ENCODE results near the gene TSPAN9. TPM values are rescaled to one million over a fixed set of nuclear protein-coding genes. Genes with fewer than 3 reads are reported as not detected.
A peak's percentile ranks its signal among the peaks of the same experiment; 100 is the strongest.

TSPAN9 gene
- total RNA-seq, 1 experiment from 2014 or later: 9.6 TPM

DNA sequence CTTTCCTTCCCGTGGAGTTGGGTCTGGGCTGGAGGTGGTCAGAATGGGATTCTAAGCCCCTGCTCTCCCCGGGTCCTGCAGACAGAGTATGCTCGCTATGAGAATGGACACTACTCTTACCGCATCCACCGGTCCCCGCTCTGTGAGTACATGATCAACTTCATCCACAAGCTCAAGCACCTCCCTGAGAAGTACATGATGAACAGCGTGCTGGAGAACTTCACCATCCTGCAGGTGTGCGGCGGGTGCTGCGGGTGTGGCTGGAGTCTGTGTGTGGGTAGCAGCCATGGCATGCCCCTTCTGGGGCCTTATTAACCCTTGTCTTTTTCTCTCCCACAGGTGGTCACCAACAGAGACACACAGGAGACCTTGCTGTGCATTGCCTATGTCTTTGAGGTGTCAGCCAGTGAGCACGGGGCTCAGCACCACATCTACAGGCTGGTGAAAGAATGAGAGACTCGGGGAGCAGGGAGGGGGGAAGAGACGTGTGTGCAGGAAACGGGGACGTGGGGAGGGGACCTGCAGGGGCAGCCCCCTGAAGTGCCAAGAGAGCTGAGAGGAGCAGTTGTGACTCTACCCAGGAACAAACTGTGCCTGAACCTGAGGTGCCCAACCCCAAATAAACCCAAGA lies 37.0 kb upstream of the TSPAN9 start:
- no peaks in the 10 kb centered on the region for H3K9me2 ChIP-seq (ENCODE audit: insufficient read depth)
- TF ChIP-seq, protein P1, sequence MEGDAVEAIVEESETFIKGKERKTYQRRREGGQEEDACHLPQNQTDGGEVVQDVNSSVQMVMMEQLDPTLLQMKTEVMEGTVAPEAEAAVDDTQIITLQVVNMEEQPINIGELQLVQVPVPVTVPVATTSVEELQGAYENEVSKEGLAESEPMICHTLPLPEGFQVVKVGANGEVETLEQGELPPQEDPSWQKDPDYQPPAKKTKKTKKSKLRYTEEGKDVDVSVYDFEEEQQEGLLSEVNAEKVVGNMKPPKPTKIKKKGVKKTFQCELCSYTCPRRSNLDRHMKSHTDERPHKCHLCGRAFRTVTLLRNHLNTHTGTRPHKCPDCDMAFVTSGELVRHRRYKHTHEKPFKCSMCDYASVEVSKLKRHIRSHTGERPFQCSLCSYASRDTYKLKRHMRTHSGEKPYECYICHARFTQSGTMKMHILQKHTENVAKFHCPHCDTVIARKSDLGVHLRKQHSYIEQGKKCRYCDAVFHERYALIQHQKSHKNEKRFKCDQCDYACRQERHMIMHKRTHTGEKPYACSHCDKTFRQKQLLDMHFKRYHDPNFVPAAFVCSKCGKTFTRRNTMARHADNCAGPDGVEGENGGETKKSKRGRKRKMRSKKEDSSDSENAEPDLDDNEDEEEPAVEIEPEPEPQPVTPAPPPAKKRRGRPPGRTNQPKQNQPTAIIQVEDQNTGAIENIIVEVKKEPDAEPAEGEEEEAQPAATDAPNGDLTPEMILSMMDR (conservative IDR thresholded peaks at IDR 0.05): no peak
- no peak for TF ChIP-seq EZH2 (IDR thresholded peaks at IDR 0.05; ENCODE audit: low read depth)

GRCh38 chr12:3040663-3041544 lies 36.3 kb upstream of the TSPAN9 start:
- ChIA-PET POLR2A (ENCODE audit: unreplicated experiment) (interaction anchor here (0.6 to 0.7 kb wide), 2 partner anchors 658 to 1216 kb away, joined by 3 to 5 read pairs; no protein-coding TSS in a partner anchor), CTCF (interaction anchor here (0.6 to 1.5 kb wide), 12 partner anchors 23 to 1406 kb away, joined by 3 to 9 read pairs (median 4); no protein-coding TSS in a partner anchor)
- intact Hi-C loops (cut with micrococcal nuclease; ENCODE audit: unreplicated experiment): loop anchor here (1.0 to 5.0 kb wide), 3 partner anchors 164 to 301 kb away; partner anchors contain the start of genes FOXM1 and RHNO1
- H3K9me2 ChIP-seq (ENCODE audit: insufficient read depth): no peaks in the 10 kb centered on the region
- H3K27ac ChIP-seq: no peak overlapping the region
- H3K4me2 ChIP-seq: no peak overlapping the region
- DNase-seq: no peak
- H3K27me3 ChIP-seq (ENCODE audit: insufficient read depth, low read depth): no peaks in the 10 kb centered on the region
- H3K36me3 ChIP-seq (ENCODE audit: low read depth): no peaks in the 10 kb centered on the region
- H3F3A ChIP-seq (ENCODE audit: insufficient read depth, low read depth): peaks cover 3% of the 10 kb centered on the region; the same call in 1 of the 2 replicates
- H3K4me3 ChIP-seq: no peak overlapping the region
- H3K9me3 ChIP-seq (ENCODE audit: insufficient read depth, low read depth): no peaks in the 10 kb centered on the region
- no peaks in the 10 kb centered on the region for H3K79me2 ChIP-seq (ENCODE audit: low read depth)
- BruUV-seq (replicated peaks): no TSS peak
- no peaks in the 10 kb centered on the region; the same call in 1 of the 2 replicates for H4K20me1 ChIP-seq (ENCODE audit: insufficient read depth)
- no peaks in the 10 kb centered on the region for H3K4me1 ChIP-seq (replicated peaks; ENCODE audit: insufficient read depth)
- TF ChIP-seq, protein P1 (conservative IDR thresholded peaks at IDR 0.05): no peak
- no peak overlapping the region for H2AFZ ChIP-seq

More for the DNA sequence above, 37.0 kb upstream of the TSPAN9 start:
- no peaks in the 10 kb centered on the region; the same call in 1 of the 2 replicates for H4K20me1 ChIP-seq (ENCODE audit: insufficient read depth)
- no peaks in the 10 kb centered on the region for H3K9me3 ChIP-seq (ENCODE audit: insufficient read depth, low read depth)
- POLR2A ChIA-PET (ENCODE audit: unreplicated experiment): no interaction called here
- intact Hi-C loops (cut with micrococcal nuclease; ENCODE audit: unreplicated experiment): loop anchor here (5.0 kb wide), 1 partner anchor 163 kb away; the partner anchor contains the start of genes FOXM1 and RHNO1
- no peaks in the 10 kb centered on the region for H3K36me3 ChIP-seq (ENCODE audit: low read depth)
- peaks cover 3% of the 10 kb centered on the region; the same call in 1 of the 2 replicates for H3F3A ChIP-seq (ENCODE audit: insufficient read depth, low read depth)
- no TSS peak for BruUV-seq (replicated peaks)
- H3K4me1 ChIP-seq (replicated peaks; ENCODE audit: insufficient read depth): no peaks in the 10 kb centered on the region
- no peak for DNase-seq
- no peak overlapping the region for H2AFZ ChIP-seq
- CTCF ChIA-PET: no interaction called here
- H3K27ac ChIP-seq: no peak overlapping the region
- no peak overlapping the region for H3K4me2 ChIP-seq
- H3K79me2 ChIP-seq (ENCODE audit: low read depth): no peaks in the 10 kb centered on the region
- H3K27me3 ChIP-seq (ENCODE audit: insufficient read depth, low read depth): no peaks in the 10 kb centered on the region
- H3K4me3 ChIP-seq: no peak overlapping the region

- H3K4me1 ChIP-seq (replicated peaks; ENCODE audit: insufficient read depth): no peaks in the 10 kb centered on the region
- DNase-seq: peak; percentile 73 to 76
- H3F3A ChIP-seq (ENCODE audit: insufficient read depth, low read depth): peaks cover 5% of the 10 kb centered on the region; the same call in 1 of the 2 replicates
- no peak overlapping the region for H2AFZ ChIP-seq
- intact Hi-C loops (cut with micrococcal nuclease; ENCODE audit: unreplicated experiment): loop anchor here (1.0 to 5.0 kb wide), 3 partner anchors 164 to 301 kb away; partner anchors contain the start of genes FOXM1 and RHNO1
- H3K79me2 ChIP-seq (ENCODE audit: low read depth): no peaks in the 10 kb centered on the region
- H3K9me3 ChIP-seq (ENCODE audit: insufficient read depth, low read depth): no peaks in the 10 kb centered on the region
- H3K4me3 ChIP-seq: no peak overlapping the region
- POLR2A ChIA-PET (ENCODE audit: unreplicated experiment): interaction anchor here (0.6 to 0.7 kb wide), 2 partner anchors 659 to 1217 kb away, joined by 3 to 5 read pairs; no protein-coding TSS in a partner anchor
- TF ChIP-seq, protein P1 (conservative IDR thresholded peaks at IDR 0.05): peak; percentile 87
- no peak for TF ChIP-seq EZH2 (IDR thresholded peaks at IDR 0.05; ENCODE audit: low read depth)
- no peaks in the 10 kb centered on the region for H3K36me3 ChIP-seq (ENCODE audit: low read depth)
- no peaks in the 10 kb centered on the region for H3K27me3 ChIP-seq (ENCODE audit: insufficient read depth, low read depth)
- H3K4me2 ChIP-seq: no peak overlapping the region
- H3K27ac ChIP-seq: no peak overlapping the region
- BruUV-seq (replicated peaks): no TSS peak
- no peaks in the 10 kb centered on the region for H3K9me2 ChIP-seq (ENCODE audit: insufficient read depth)
- CTCF ChIA-PET: interaction anchor here (0.6 to 1.5 kb wide), 12 partner anchors 23 to 1407 kb away, joined by 3 to 9 read pairs (median 4); no protein-coding TSS in a partner anchor
- no peaks in the 10 kb centered on the region; the same call in 1 of the 2 replicates for H4K20me1 ChIP-seq (ENCODE audit: insufficient read depth)
These were observed 35.5 kb upstream of the TSPAN9 start for GRCh38 chr12:3041558-3042164.
